ENCODE measurements around the gene ZFTA. TPM values are rescaled to one million over a fixed set of nuclear protein-coding genes. Genes with fewer than 3 reads are reported as not detected.

The ZFTA gene
- polyA plus RNA-seq, 1 donor (not counting 4 experiments of a cell fraction or from before 2014, with no cell fraction given): 4.6 TPM

- peaks cover 9% of the 10 kb centered on the region for H4K20me1 ChIP-seq (ENCODE audit: control insufficient read depth, extremely low read depth, insufficient read depth, low read length)
- no peak overlapping the region for H2AFZ ChIP-seq (ENCODE audit: control insufficient read depth, low read length)
- no peaks in the 10 kb centered on the region for H3K9me1 ChIP-seq (ENCODE audit: control insufficient read depth, extremely low read depth, insufficient read depth, low read length)
- dilution Hi-C loops (cut with MboI; ENCODE audit: extremely low pct_ligation_motif_present, low sequenced_read_pairs): no loop called here
- no peak overlapping the region for H3K4me3 ChIP-seq (ENCODE audit: control insufficient read depth in 2 of 3, extremely low read depth in 1 of 3, insufficient read depth in 2 of 3, low read depth in 1 of 3, low read length in 3 of 3)
- H3K27ac ChIP-seq (ENCODE audit: control insufficient read depth, insufficient read depth, low read length): no peak overlapping the region
- H3K9me3 ChIP-seq (ENCODE audit: control insufficient read depth, low read depth, low read length): no peaks in the 10 kb centered on the region
- H3K36me3 ChIP-seq (ENCODE audit: control insufficient read depth in 2 of 2, extremely low read depth in 1 of 2, insufficient read depth in 2 of 2, low read length in 2 of 2): peaks cover 2 to 4% of the 10 kb centered on the region in 2 experiments
- no peaks in the 10 kb centered on the region for H3K27me3 ChIP-seq (ENCODE audit: control insufficient read depth, extremely low read depth, insufficient read depth, low read length)
- peaks cover 3% of the 10 kb centered on the region for H3K79me2 ChIP-seq (ENCODE audit: control insufficient read depth, insufficient read depth, low read length)
- DNase-seq (ENCODE audit: low read depth, low spot score): no peak
- TF ChIP-seq EZH2 (IDR thresholded peaks at IDR 0.05; ENCODE audit: low read length) (no peak), CTCF (optimal IDR thresholded peaks at IDR 0.05 in 1 of 3, IDR thresholded peaks at IDR 0.05 in 1 of 3, conservative IDR thresholded peaks at IDR 0.05 in 1 of 3; ENCODE audit: extremely low read depth in 1 of 3, insufficient read depth in 2 of 3, low read length in 3 of 3) (peak in 1 of 3 experiments; percentile 0)
- peak overlapping the region; percentile 10 for H3K4me2 ChIP-seq (ENCODE audit: control insufficient read depth, extremely low read depth, insufficient read depth, low read depth, low read length)
- peaks cover 8% of the 10 kb centered on the region for H3K4me1 ChIP-seq (ENCODE audit: control insufficient read depth, extremely low read depth, insufficient read depth, low read length)
- FAIRE-seq: no peak
- no peak overlapping the region for H3K9ac ChIP-seq (ENCODE audit: control insufficient read depth, extremely low read depth, insufficient read depth, low read length)
Measured at GRCh38 chr11:63762654-63763495, 5.7 kb downstream of the ZFTA start.

- Histone ChIP-seq H3K9me3 (ENCODE audit: control insufficient read depth, low read depth, low read length) (no peaks in the 10 kb centered on the region), H3K4me1 (ENCODE audit: control insufficient read depth, extremely low read depth, insufficient read depth, low read length) (peaks cover 3% of the 10 kb centered on the region), H3K27ac (ENCODE audit: control insufficient read depth, insufficient read depth, low read length) (no peak overlapping the region), H2AFZ (ENCODE audit: control insufficient read depth, low read length) (no peak overlapping the region), H3K9me1 (ENCODE audit: control insufficient read depth, extremely low read depth, insufficient read depth, low read length) (no peaks in the 10 kb centered on the region), H3K4me3 (ENCODE audit: control insufficient read depth in 2 of 3, extremely low read depth in 1 of 3, insufficient read depth in 2 of 3, low read depth in 1 of 3, low read length in 3 of 3) (no peak overlapping the region), H3K36me3 (ENCODE audit: control insufficient read depth in 2 of 2, extremely low read depth in 1 of 2, insufficient read depth in 2 of 2, low read length in 2 of 2) (peaks cover 2 to 4% of the 10 kb centered on the region in 2 experiments), H3K9ac (ENCODE audit: control insufficient read depth, extremely low read depth, insufficient read depth, low read length) (no peak overlapping the region), H3K4me2 (ENCODE audit: control insufficient read depth, extremely low read depth, insufficient read depth, low read depth, low read length) (peak overlapping the region; percentile 10), H4K20me1 (ENCODE audit: control insufficient read depth, extremely low read depth, insufficient read depth, low read length) (peaks cover 5% of the 10 kb centered on the region), H3K27me3 (ENCODE audit: control insufficient read depth, extremely low read depth, insufficient read depth, low read length) (no peaks in the 10 kb centered on the region), H3K79me2 (ENCODE audit: control insufficient read depth, insufficient read depth, low read length) (peaks cover 3% of the 10 kb centered on the region)
- dilution Hi-C loops (cut with MboI; ENCODE audit: extremely low pct_ligation_motif_present, low sequenced_read_pairs): no loop called here
- DNase-seq (ENCODE audit: low read depth, low spot score) (no peak), FAIRE-seq (no peak)
- TF ChIP-seq EZH2 (IDR thresholded peaks at IDR 0.05; ENCODE audit: low read length) (no peak), CTCF (optimal IDR thresholded peaks at IDR 0.05 in 1 of 3, IDR thresholded peaks at IDR 0.05 in 1 of 3, conservative IDR thresholded peaks at IDR 0.05 in 1 of 3; ENCODE audit: extremely low read depth in 1 of 3, insufficient read depth in 2 of 3, low read length in 3 of 3) (no peak)
Measured at GRCh38 chr11:63761931-63762653, 6.5 kb downstream of the ZFTA start.
